Astrocyte (in vitro differentiated cells and primary cell): ENCODE data around the gene MLST8. TPM values are rescaled to one million over a fixed set of nuclear protein-coding genes. Genes with fewer than 3 reads are reported as not detected.

Experiments used
- DNase-seq: peaks from one replicate; pipeline ENCODE4 v3.0.0-alpha.2; 2010; ENCODE audit warnings: low read depth
- FAIRE-seq: peaks from 2 replicates; lab custom pipeline; 2011; peaks lifted over from hg19 to GRCh38; lab: Jason Lieb, UNC
- H2AFZ ChIP-seq: 2 replicates; pipeline ENCODE4 v1.6.0; 2012; ENCODE audit warnings: low read depth, low read length, inconsistent platforms
- H3K27ac ChIP-seq: 2 replicates; pipeline ENCODE4 v1.5.1; 2011; ENCODE audit warnings: low read depth, low read length, inconsistent platforms
- H3K27me3 ChIP-seq: 2 replicates; pipeline ENCODE4 v1.6.0; 2011; ENCODE audit warnings: low read length, inconsistent platforms; ENCODE audit not compliant: insufficient read depth
- H3K36me3 ChIP-seq: 2 replicates; pipeline ENCODE4 v1.5.1; 2011; ENCODE audit warnings: low read length, inconsistent platforms; ENCODE audit not compliant: insufficient read depth
- H3K4me1 ChIP-seq: 2 replicates; pipeline ENCODE4 v1.5.1; 2011; ENCODE audit warnings: low read length, inconsistent platforms; ENCODE audit not compliant: insufficient read depth
- H3K4me2 ChIP-seq: 2 replicates; pipeline ENCODE4 v1.6.0; 2012; ENCODE audit warnings: low read length, inconsistent platforms
- H3K4me3 ChIP-seq: 2 replicates; pipeline ENCODE4 v1.5.1; 2011; ENCODE audit warnings: low read depth, mild to moderate bottlenecking, low read length, inconsistent platforms; ENCODE audit not compliant: insufficient read depth
- H3K79me2 ChIP-seq: 2 replicates; pipeline ENCODE4 v1.6.0; 2012; ENCODE audit warnings: mild to moderate bottlenecking, low read length, inconsistent platforms; ENCODE audit not compliant: insufficient read depth
- H3K9ac ChIP-seq: 2 replicates; pipeline ENCODE4 v1.6.0; 2012; ENCODE audit warnings: mild to moderate bottlenecking, low read length, inconsistent platforms
- H3K9me3 ChIP-seq: 2 replicates; pipeline ENCODE4 v1.5.1; 2012; ENCODE audit warnings: low read depth, mild to moderate bottlenecking, low read length, inconsistent platforms; ENCODE audit not compliant: insufficient read depth
- H4K20me1 ChIP-seq: 2 replicates; pipeline ENCODE4 v1.6.0; 2012; ENCODE audit warnings: low read length, inconsistent platforms; ENCODE audit not compliant: insufficient read depth
- H3K27ac Mint-ChIP-seq: one replicate; pipeline ENCODE4 v1.8.0; 2021; ENCODE audit warnings: mild to moderate bottlenecking, mixed read lengths; ENCODE audit not compliant: unreplicated experiment
- H3K27me3 Mint-ChIP-seq: one replicate; pipeline ENCODE4 v1.8.0; 2021; ENCODE audit warnings: low read depth, mixed read lengths; ENCODE audit not compliant: unreplicated experiment
- H3K36me3 Mint-ChIP-seq: one replicate; pipeline ENCODE4 v1.8.0; 2021; ENCODE audit warnings: low read depth, mixed read lengths; ENCODE audit not compliant: unreplicated experiment
- H3K4me1 Mint-ChIP-seq: one replicate; pipeline ENCODE4 v1.8.0; 2021; ENCODE audit warnings: low read depth, mixed read lengths; ENCODE audit not compliant: unreplicated experiment
- H3K4me3 Mint-ChIP-seq: one replicate; pipeline ENCODE4 v1.8.0; 2021; ENCODE audit warnings: mild to moderate bottlenecking, moderate library complexity, mixed read lengths; ENCODE audit not compliant: unreplicated experiment
- H3K9me3 Mint-ChIP-seq: one replicate; pipeline ENCODE4 v1.8.0; 2021; ENCODE audit warnings: mild to moderate bottlenecking, mixed read lengths; ENCODE audit not compliant: unreplicated experiment
- EZH2 ChIP-seq: IDR thresholded peaks from 2 replicates; pipeline ENCODE4 v1.6.1; 2012; ENCODE audit warnings: mild to moderate bottlenecking, low read length, inconsistent platforms; ENCODE audit not compliant: insufficient read depth
- total RNA-seq: library from RNA; stranded (reverse); gene quantifications from 2 replicates; pipeline ENCODE4 v1.2.1, GENCODE V29; 2021
- TF ChIP-seq, protein P1 (sequence below): IDR thresholded peaks from 2 replicates; pipeline ENCODE4 v1.5.1; 2011; ENCODE audit warnings: low read depth, mild to moderate bottlenecking, inconsistent platforms, low read length, moderate library complexity; ENCODE audit not compliant: insufficient read depth

MLST8 gene
- total RNA-seq, 1 donor from 2014 or later, result 34.7 TPM

DNA sequence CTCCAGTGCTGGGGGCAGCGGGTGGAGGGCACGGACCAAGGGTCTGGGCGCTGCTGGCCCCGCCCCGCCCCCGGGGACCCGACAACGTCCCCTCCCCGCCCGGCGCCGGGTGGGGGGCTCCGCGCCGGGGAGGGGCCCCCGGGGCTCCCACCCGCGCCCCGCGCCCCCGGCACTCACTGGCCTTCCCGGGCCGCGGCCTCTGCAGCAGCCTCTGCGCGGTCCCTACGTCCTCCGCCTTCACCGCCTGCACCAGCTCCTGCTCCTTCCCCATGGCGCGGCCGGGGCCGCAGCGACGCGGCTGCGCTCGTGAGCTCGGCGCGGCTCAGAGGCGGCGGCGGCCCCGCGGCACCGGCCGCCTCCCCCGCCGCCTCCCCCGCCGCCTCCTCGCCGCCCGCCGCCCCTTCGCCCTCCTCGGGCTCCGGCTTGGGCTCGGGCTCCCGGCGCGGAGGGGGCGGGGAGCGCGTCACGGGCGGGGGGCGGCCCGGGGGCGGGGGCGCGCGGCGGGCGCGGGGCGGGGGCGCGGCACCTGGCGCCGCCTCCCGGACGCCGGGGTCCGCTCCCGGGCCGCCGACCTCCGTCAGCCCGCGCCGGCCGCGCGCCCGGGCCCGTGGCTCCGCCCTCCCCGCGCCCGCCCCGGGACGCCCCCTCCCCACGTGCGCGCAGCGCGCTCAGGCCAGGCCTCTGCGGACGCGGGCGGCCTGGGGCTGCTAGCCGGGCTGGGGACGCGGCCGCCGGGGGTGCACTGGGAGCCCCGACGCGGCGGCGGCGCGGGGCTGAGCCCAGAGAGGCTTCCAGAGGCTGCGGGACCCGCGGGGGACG lies 8.9 kb upstream of the MLST8 start, which contains the start of gene CASKIN1:
Gene CASKIN1 (minus strand): TSS at position 444 of the 819 bp plus-strand sequence. CDS start 173 bp downstream, at position 271.
- no peak within 1 kb of the TSS for H3K27ac Mint-ChIP-seq
- peak within 1 kb of the TSS; percentile 45 for H3K4me3 Mint-ChIP-seq
- Histone ChIP-seq H4K20me1 (peaks cover 11% of the 10 kb centered on the region), H3K9ac (no peak within 1 kb of the TSS), H3K4me1 (no peaks in the 10 kb centered on the region), H3K36me3 (no peaks in the 10 kb centered on the region), H3K9me3 (no peaks in the 10 kb centered on the region), H3K79me2 (no peaks in the 10 kb centered on the region), H2AFZ (no peak within 1 kb of the TSS), H3K27me3 (peaks cover 26% of the 10 kb centered on the region), H3K4me2 (peak within 1 kb of the TSS; percentile 70), H3K4me3 (no peak within 1 kb of the TSS), H3K27ac (no peak within 1 kb of the TSS)
- DNase-seq, result no peak
- H3K9me3 Mint-ChIP-seq, result no peaks in the 10 kb centered on the region
- H3K4me1 Mint-ChIP-seq, result no peaks in the 10 kb centered on the region
- peaks cover 49% of the 10 kb centered on the region for H3K27me3 Mint-ChIP-seq
- no peak for FAIRE-seq
- peaks cover 3% of the 10 kb centered on the region for H3K36me3 Mint-ChIP-seq
- TF ChIP-seq EZH2, result no peak
- TF ChIP-seq, protein P1, sequence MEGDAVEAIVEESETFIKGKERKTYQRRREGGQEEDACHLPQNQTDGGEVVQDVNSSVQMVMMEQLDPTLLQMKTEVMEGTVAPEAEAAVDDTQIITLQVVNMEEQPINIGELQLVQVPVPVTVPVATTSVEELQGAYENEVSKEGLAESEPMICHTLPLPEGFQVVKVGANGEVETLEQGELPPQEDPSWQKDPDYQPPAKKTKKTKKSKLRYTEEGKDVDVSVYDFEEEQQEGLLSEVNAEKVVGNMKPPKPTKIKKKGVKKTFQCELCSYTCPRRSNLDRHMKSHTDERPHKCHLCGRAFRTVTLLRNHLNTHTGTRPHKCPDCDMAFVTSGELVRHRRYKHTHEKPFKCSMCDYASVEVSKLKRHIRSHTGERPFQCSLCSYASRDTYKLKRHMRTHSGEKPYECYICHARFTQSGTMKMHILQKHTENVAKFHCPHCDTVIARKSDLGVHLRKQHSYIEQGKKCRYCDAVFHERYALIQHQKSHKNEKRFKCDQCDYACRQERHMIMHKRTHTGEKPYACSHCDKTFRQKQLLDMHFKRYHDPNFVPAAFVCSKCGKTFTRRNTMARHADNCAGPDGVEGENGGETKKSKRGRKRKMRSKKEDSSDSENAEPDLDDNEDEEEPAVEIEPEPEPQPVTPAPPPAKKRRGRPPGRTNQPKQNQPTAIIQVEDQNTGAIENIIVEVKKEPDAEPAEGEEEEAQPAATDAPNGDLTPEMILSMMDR, result no peak

DNA sequence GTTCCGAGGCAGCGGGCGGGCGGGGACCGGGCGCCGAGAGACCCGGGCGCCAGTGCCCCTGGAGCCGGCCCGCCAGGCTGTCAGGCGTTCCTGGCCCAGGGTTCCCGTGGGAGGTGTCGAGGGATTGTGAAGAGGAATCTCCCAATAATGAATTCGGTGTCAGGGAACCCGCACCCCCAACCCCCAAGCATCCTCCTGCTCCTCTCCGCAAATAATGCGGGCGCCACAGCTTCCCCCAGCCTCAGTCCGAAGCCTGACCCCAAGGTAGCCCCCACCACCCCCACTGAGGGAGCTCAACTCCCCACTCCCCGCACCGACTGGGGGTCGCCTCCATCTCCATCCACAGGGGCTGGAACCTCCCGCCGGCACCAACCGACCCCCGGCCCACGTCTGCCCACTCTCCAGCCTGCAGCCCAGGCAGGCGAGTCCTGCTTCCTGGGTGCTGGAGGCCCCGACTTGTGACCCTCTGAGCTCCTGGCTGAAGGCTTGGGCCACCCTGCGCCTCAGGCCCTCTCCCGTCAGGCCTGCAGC lies 8.2 kb upstream of the MLST8 start:
- FAIRE-seq (no peak), DNase-seq (no peak)
- Mint-ChIP-seq H3K27ac (no peak overlapping the region), H3K4me1 (no peaks in the 10 kb centered on the region), H3K9me3 (peaks cover 4% of the 10 kb centered on the region), H3K4me3 (peak overlapping the region; percentile 45), H3K36me3 (peaks cover 3% of the 10 kb centered on the region), H3K27me3 (peaks cover 47% of the 10 kb centered on the region)
- Histone ChIP-seq H3K4me1 (no peaks in the 10 kb centered on the region), H3K27me3 (peaks cover 26% of the 10 kb centered on the region), H3K9me3 (no peaks in the 10 kb centered on the region), H3K79me2 (no peaks in the 10 kb centered on the region), H3K4me3 (no peak overlapping the region), H2AFZ (no peak overlapping the region), H3K27ac (no peak overlapping the region), H3K4me2 (peak overlapping the region; percentile 59), H3K36me3 (no peaks in the 10 kb centered on the region), H4K20me1 (peaks cover 11% of the 10 kb centered on the region), H3K9ac (no peak overlapping the region)
- TF ChIP-seq, protein P1, result no peak
- TF ChIP-seq EZH2, result peak; percentile 80
